UCSD-AML1 (cell line): ENCODE measurements around the gene CHMP6.

ENCODE experiments used
- DNase-seq: peaks from one replicate; lab custom pipeline; 2025; ENCODE audit not compliant: unreplicated experiment; lab: John Stamatoyannopoulos, UW

Gene CHMP6

DNA sequence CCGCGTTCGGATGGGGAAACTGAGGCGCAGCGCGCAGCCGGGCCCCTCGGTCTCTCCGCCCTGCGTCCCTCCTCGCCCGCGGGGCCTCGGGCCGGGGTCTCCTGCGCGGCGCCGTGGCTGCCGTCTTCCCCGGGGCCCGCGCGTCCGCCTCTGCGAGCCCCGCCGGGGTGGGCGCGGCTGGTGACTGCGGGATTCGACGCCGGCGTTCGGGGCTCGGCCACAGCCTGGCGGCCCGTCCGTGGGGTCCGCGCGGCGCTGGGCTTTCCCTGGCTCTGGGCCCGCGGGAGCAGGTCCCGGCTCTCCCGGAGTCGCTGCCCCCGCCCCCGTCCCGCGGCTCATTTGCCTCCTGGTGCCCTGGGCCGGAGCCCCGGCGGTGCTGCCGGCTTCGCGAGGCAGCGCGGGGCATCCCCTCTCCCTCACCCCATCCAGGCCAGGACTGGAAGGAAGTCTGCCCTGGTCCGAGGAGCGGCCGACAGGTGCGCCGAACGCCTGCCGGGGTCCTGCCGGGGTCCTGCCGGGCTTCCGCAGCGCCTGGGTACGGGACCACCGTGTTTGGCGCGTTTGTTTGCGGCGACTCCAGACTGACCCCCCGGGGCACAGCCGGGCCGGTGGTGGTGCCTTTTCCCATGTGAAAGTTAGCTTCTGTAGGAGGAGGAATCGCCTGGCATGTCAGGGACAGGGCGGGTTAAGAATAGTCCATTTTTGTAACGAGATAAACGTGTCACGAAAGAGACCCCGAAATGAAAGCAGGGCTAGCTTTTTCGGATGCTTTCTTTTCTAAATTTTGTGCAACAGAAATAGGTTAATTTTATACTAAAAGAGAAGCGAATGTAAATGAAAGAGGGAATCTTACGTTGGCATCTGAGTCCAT lies 671 bp downstream of the CHMP6 start:
- DNase-seq, result no peak

DNA sequence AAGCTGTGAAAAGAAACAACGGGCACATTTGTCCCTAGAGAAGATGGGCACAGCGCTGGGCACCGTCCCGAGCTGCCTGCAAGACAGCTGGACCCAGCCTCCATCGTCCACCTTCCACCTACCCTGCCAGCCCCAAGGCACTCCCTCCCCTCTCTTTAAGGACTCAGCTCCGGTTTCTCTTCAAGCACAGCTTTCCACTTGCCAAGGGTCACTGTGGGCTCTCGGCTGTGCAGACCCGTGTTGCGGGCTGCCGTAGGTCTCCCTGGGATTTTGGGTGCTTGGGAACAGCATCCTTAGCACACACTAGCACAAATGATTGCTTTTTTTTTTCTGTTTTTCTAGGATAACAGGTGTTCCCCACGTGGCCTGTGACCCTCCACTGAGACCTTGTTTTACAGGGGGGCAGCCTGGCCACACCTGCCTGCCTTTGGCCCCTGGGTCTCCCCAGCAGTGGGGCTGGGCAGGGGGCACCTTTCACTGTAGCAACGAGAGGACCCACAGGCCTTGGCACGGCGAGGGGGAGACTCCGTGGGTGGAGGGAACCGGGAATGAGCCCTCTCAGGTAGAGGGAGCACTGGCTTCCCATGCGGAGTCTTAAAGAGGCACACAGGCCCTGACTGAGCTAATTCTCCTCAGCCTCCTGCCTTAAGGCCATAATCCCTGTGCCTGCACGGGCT lies 1.4 kb downstream of the CHMP6 start:
- DNase-seq, result no peak

DNA sequence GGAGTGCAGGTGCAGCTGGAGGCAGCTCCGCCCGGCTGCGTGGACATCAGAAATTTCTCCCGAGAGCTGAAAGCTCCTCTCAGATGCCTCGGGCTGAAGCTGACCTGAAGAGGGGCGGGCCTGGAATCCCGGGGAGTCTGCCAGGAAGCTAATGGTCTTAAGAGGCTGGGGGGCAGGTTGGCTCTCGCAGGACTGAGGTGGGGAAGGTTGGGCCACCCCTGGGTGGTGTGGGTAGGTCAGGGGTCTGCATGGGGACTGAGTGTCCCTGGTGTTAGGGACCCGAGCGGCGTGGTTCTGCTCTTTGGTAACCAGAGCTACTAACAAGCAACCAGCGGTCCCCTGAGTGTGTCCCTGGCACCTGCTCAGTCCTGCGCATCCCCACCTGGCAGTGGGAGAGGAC lies 3.5 kb downstream of the CHMP6 start:
- DNase-seq, result no peak

DNA sequence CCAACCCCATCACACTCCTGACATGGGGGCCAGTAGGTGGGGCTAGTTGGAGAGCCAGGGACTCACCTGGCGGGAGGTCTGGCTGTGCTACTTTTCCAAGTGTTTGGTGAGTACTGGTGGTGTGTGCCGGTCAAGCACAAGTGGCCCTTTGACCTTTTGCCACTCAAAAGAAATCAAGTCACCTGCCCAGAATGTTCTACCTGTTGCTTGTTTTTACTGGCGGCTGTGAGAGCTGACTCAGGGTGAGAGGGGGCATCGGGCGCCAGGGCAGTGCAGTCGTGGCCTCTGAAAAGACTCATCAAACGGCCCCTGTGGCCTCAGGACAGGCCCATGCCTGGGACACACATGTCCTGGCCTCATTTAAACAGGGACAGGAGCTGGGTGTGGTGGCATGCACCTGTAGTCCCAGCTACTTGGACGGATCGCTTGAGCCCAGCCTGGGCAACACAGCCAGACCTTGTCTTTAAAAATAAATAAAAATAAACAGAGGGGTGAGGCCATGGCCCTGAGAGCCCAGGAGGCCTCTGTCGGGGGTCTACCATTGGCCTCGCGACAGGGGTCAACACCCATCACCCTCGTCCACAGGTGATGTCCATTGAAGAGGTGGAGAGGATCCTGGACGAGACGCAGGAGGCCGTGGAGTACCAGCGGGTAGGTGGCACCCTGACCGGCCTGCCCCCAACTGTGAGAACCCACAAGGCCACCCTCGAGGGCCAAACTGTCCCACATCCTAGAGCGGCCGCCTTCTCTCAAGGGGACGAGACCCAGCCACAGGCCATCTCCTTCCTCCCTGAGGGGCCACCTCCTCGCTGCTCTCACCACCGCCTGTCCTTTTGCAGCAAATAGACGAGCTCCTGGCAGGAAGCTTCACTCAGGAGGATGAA lies 5.0 kb downstream of the CHMP6 start:
- no peak for DNase-seq

DNA sequence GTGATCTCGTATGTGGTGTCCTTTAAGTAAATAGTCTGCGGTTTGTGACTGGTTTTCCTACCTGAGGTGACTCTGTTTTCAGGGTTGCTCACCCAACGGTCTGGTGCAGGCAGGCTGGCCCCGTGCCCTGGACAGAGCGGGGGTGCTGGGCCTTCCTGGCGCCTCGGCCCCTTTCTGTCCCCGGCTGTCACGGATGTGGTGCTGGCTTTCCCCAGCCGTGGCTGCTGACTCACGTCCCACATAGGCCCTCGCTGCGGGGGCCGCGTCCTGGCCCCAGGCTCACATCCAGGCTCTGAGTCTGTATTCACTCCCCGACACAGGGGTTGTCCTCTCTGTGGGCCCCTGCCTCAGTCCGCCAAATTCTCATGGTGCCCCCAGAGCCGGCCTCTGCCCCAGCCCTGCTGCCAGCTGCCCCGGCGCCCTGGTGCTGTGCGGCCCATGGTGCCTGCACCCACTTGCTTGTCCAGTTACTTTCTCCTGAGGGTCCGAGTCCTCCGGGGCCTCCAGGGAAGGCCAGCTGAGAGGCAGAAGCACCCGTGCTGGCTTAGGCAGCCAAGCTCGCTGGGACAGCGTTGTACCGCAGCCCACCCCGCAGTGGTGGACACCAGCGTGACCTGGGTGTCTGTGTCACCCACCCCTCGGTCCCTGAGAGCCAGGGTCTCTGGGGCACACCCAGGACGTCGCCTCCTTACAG lies 5.9 kb downstream of the CHMP6 start:
- DNase-seq, result peak; percentile 80

DNA sequence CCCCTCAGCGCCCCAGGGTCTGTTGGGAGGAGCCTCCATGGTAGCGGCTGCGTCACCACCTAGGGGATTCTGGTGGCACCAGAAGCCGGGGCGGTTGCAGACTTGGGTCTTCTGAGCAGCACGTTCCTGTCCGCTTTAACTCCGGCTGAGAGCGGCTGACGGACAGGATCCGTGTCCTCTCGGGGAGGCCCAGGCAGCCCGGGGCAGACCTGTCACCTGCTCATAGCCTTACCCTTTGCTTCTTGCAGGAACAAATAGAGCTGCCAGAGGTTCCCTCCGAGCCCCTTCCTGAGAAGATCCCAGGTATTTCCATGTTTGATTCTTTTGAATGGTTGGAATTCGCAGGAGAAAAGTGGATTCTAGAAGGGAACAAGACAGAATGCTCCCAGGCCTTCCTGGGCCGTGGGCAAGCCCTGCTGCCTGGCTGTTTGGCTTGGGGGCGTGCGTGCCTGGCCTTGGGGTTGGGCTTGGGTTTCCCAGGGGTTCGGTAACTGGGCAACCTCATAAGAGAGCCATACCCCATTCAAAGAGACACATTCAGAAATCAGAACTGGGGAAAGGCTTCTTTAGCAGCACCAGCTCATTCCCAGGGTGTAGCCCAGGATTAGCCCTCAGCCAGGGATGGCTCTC lies 6.6 kb downstream of the CHMP6 start:
- no peak for DNase-seq

DNA sequence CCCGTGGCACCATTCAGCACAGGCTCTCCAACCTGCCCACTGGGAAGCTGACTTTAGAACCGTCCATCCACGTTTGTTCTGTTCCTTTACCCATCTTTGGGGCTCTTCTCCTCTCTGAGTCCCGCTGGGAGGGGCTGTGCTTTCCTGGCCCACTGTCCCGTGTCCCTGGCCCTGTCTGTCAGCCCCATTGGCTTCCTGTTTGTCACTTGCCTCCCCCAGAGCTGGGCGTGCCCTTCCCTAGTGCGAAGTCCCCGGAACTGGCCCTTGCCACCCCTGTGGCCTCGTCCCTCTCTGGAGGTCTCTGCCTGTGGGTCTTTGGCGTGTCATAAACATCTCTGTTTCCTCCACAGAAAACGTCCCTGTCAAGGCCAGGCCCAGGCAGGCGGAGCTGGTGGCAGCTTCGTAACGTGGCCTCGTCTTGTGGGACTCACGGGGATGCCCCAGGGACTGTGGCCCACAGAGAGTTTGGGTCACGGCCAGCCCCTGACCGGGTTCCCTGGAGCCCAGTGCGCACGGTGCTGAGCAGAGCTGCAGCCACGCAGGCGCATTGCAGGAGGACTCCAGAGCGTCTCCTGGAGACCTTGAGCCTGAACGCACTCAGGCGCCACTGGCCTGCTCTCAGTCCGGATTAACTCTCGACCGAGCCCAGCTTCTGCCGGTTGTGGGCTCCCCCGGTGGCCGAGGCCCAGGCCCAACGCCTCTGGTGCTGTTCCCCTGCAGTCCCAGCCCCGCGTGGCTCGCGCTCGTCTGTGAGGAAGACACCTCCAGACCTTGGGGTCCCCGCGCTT lies 7.3 kb downstream of the CHMP6 start:
- DNase-seq, result no peak

DNA sequence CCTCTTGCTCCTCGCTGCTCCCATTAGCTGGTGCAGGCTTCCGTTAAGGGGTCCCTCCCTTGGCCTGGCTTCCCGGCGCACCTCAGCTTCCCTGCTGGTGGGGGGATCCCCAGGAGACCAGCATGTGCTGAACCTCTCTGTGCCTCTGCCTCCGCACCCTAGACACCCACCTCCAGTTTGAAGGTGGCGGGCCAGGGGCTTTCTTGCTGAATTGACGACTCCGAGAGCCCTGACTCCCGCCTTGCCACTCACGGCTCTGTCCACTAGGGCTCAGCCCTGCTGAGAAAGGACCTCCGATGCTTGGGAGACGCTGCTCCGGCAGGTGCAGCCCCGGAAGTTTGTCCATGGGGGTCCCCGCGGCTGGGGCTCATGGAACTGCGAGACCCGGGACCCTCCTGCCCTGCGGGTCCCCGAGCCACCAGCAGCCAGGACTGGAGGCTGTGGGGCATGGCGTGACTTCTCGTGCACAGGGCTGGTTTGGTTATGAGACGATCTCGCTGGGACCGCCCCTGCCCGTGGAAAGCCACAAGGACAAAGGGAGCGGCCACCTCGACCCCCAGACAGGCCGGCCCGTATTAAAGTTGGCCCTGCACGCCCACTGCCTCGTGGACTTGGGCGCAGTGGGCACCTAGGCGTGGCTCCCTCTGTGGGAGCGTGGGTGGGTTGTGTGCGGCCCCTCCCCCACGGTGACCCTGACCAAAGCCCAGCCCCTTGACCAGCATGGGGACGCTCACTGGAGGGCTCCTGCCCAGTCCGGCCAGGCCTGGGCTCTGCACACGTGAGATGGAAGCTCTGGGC lies 8.1 kb downstream of the CHMP6 start:
- no peak for DNase-seq

DNA sequence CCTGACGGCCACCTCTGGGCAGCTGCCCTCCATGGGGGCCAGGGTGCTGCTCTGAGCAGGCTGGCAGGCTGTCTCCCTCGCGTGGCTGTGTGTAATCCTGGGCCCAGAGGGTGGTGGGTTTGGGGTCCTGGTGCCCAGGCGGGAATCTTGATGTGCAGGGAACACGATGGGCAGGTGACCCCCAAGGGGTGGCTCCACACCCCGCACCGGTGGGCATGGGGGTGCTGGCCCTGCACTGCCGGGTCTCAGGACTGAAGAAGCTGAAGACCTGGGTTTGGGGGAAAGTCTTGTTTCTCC lies 8.6 kb downstream of the CHMP6 start:
- no peak for DNase-seq

DNA sequence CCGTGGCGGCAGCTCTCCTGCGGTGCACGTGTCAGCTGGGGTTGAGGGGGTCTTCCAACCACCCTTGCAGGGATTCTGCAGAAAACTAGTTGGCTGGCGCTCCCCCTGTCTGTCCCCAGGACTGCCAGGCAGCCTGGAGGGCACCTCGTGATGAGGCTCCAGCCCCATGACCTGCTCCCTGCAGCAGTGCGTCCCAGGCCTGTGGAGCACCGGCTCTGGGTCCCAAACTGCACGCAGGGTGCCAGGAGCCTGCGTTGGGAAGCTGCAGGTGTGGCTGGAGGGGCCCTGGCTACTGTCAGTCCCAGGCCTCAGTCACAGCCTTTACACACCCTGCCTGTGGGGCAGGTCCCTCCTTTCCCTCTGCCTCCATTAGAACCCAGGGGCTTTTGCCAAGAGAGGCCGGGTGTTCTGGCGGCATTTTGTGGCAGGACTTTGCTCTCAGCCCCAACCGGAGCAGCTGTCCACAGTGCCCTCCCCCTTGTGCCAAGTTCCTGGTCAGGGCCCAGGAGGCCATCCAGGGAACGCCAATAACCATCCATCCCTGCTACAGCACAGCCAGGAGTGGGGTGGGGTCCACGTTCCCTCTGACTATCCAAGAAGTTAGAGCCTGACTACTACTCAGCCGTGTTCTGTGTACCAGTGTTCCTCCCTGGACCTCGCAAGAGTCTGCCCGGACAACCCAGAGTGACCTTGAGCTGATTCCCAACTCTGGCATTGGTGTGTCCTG lies 9.2 kb downstream of the CHMP6 start:
- no peak for DNase-seq

DNA sequence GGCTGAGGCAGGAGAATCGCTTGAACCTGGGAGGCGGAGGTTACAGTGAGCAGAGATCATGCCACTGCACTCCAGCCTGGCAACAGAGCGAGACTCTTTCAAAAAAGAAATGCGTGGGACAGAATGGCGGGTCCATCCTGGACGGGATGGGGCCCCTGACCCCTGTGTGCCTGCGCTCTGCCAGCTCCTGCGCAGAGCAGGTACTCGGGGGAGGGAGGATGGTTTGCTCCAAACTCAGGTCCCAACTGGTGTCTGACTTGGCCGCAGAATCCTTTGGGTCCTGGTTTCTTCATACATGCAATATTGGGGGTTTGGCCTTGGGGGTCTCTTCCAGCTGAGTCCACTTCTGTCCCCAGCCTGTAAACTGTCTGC lies 10.4 kb downstream of the CHMP6 start:
- no peak for DNase-seq

DNA sequence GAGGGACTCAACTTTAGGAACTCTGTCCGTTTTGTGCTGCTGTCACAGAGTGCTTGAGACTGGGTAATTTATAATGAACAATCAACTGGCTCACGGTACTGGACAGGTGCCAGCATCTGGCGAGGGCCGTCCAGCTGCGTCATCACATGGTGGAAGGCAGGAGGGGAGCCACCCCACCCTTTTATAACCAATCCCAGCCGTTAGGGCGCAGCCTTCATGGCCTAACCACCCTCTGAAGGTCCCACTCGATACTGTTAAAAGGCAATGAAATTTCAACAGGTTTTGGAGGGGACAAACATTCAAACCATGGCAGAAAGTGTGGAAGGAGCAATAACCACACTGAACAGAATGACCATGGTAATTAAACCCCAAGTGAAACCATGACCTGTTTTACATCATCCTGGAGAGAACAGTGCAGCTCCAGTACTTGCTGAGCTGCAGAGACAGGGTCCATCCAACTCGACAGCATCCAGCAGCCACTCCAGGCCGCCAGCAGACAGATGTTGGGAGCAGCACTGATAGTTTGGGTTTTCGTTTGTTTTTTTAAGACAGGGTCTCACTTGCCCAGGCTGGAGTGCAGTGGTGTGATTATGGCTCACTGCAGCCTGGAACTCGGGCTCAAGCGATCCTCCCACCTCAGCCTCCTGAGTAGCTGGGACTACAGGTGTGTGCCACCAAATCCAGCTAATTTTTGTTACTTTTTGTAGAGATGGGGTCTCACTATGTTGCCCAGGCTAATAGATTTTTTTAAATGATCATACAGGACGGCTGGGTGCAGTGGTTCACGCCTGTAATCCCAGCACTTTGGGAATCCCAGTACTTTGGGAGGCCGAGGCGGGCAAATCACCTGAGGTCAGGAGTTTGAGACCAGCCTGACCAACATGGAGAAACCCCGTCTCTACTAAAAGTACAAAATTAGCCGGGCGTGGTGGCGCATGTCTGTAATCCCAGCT lies 11.0 kb downstream of the CHMP6 start:
- no peak for DNase-seq

DNA sequence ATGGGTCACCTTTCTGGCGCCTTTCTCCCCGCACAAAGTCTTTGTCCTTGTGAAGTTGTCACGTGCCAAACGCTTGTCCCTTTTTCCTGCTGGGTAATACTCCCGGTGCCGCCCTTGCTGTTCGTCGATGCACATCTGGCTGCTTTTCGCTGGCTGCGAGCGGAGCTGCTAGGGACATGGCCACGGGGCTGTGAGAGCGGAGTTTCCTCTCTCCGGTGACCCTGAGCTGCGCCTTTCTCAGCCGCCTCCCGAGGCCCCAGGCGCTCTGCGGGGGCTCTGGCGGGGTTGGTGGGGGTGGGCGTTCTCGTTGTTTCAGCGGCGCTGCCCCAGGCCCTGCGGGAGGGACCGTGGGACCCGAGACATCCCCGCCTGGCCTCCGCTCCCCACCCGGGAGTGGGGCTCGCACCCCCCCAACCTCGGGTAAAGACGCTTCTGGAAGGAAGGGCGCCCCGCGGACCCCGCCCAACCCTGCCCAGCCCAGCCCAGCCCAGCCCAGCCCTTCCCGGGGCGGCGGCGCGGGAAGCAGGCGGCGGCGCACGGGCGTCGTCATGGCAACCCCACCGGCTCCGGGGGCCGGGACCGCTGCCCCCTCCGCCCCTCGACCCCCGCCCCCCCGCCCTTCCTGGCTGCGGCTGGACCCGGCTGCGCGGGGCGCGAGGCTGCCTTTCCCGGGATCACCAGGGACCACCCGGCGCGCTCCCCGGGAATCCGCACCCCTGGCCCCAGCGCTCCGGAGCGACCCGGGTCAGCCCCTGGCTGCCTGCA lies 12.3 kb downstream of the CHMP6 start:
- no peak for DNase-seq

DNA sequence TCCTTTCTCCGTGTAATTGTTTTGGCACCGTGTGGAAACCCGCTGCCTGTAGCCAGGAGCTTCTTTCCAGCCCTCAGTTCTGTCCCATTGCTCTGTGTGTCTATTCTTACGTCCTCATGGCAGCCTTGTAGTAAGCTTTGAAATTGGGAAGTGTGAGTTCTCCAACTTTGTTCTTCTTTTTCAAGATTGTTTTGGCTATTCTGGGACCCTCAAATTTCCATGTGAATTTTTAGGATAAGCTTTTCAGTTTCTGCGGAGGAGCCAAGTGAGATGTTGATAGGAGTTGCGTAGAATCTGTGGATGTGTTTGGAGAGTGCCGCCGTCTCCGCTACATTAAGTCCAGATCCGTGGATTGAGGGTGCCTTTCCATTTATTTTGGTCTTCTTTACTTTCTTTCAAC lies 15.2 kb downstream of the CHMP6 start:
- DNase-seq, result no peak

DNA sequence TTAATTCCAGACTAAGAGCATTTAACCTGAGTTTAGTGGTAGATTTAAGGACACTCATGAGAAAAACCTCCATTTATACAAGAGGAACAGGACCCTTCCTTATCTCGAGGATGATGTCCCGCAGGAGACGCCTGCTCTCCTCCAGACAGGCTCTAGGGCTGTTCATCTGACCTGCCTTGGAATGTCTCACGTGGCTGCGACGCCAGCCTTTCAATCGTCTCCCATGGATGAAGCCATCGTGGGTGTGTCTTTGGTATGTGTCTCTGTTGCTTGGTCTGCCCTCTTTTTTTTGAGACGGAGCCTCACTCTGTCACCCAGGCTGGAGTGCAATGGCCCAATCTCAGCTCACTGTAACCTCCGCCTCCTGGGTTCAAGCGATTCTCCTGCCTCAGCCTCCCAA lies 16.5 kb downstream of the CHMP6 start:
- DNase-seq, result no peak

DNA sequence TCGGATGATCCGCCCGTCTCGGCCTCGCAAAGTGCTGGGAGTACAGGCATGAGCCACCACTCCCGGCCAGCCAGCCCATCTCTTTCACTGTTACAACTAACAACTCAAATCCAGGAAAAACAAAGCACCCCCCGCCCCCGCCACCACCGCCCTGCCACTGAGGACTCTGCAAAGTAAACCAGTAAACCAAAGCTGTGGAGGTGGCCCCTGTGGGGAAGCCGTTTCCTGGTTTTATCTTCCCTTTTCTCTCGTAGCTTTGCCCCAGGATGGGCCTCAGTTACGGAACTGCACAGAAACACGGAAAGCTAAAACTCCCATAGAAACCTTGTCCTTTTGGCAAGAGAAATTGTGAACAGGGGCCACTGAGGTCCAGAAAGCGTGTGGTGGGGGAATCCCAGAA lies 17.5 kb downstream of the CHMP6 start:
- no peak for DNase-seq

DNA sequence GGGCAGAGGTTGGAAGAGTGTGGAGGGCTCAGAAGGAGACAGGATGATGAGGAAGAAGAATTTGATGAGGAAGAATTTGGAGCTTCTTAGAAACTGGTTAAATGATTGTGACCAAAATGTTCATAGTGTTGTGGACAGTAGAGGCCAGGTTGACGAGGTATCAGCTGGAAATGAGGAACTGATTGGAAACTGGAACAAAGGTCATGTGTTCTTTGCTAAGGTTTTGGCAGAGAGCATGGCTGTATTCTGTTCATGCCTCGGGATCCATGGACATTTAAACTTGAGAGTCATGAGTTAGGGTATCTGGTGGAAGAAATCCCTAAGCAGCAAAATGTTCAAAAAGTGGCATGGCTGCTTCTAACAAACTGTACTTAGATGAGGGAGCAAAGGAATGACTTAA lies 19.3 kb downstream of the CHMP6 start:
- no peak for DNase-seq
